Bone marrow (tissue), 2 donors: Measurements from ENCODE around the gene MLF1.
"Not testable (repeated sequence)": the region's sequence is repeated elsewhere in the genome, so short reads cannot be mapped to it uniquely, and the experiment has no call there.

Source experiments
- DNase-seq, 2 donors: peaks; one replicate each; lab custom pipeline; 2025; lab: John Stamatoyannopoulos, UW

The MLF1 gene, protein sequence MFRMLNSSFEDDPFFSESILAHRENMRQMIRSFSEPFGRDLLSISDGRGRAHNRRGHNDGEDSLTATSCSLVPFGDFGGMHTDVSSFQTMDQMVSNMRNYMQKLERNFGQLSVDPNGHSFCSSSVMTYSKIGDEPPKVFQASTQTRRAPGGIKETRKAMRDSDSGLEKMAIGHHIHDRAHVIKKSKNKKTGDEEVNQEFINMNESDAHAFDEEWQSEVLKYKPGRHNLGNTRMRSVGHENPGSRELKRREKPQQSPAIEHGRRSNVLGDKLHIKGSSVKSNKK

DNA sequence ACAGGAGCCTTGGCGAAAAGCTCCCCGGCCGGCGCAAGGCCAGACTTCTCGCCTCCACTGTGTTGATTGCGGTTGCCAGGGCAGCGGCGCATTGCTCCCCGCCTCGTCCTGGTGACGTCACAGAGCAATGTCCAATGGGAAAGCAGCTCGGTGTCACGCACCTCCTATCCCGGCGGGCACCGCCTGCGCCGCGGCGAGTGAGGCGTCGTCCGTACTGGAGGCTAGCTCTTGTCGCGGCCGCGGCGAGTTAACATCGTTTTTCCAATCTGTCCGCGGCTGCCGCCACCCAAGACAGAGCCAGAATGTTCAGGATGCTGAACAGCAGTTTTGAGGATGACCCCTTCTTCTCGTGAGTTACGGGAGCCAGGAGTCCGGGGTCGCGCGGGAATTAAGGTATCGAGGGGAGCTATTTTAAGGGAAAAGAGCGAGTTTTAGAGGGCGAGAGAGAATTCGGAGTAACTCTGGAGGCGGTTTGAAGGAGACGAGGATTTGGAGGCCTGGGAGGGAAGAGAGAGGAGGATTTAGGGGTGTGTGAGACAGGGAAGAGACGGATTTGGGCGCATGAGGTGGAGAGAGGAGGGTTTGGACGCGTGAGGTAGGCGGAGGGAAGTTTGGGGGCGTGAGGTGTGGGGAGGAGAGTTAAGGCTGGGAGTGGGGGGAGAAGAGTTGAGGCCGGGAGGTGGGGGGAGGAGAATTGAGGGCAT is at the start of gene MLF1:
Gene MLF1, plus strand, starts transcription at position 196 of the 704 bp plus-strand sequence. Its CDS starts 107 bp downstream, at position 303.
- peak; percentile 14 to 21 for DNase-seq

DNA sequence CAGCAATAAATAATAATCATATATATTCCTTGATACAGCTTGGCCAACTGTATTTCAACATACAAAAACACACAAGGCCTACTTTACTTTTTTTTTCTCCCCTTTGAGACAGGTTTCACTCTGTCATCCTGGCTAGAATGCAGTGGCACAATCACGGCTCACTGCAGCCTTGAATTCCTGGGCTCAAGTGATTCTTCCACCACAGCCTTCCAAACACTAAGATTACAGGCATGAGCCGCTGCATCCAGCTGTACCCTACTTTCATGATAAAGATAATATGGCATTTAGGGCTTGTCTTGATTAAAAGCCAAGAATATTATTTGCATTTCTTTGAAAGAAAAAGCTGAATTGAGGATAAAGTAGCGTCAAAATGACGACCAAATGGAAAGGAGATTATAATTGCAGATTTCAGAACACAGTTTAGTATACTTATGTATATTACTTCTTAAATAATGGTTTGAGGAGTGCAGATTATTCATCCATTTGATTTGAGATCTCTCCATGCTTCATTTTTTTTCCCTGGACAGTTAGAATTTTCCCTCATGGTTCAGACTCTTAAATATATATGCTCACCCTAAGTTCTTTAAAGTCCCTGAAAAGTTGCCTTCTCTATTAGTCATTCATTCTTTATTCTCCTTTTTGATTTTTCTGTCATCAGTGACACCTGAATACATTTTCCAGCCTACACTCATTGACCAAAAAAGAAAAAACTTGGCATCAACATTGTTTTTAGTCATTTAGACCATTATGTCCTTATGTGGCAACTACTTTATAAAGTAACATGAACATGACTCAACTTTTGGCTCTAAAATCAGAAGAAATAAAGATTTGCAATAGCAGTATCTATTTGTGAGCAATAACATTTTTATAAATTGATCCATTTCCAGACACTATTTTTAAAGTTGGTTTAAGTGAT is 48.5 kb upstream of the MLF1 start:
- DNase-seq, result no peak

DNA sequence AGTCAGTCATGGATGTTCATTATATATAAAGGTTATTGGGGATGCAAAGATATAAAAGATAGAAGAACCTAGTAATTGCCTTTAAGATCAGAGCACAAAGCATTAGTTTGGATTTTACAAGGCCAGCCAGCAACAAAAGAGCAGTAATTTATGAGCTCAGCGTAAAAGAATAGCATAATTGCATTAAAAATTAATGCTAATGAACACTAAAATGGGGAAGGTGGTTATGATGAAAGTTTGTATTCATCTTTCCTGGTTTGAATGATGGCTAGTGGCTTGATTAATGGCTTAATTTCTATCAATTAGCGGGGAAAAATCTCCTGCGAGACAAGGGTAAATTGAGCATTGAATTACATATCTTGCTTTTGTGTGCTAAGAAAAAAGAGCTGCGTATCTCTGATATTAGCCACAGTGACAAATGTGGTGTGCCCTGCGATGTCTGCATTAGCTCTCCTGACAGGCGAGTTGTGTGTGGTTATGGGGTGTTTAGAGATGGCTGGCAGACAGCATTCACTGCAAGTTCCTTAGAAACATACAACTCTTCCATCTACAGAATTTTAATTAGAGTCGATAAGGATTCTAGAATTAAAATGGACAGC is 42.8 kb upstream of the MLF1 start:
- DNase-seq, result no peak

DNA sequence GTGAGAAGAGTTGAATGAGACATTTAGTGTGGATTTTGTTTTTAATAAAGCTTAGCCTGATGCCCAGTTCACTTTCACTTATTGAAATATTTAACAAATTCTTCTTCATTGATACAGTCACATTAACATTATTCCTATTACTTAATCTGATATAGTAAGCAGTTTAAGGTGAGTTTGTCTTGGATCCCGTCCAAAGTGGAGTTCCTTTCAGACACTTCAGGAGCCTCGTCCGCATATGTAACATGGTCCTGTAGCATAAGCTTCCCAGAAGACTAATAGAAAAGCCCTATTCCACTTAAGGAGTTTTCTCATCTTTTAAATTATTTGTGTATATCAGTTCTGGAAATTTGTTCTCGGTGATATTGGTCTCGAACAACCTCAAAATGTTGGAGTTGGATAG is 39.7 kb upstream of the MLF1 start:
- DNase-seq, result no peak

DNA sequence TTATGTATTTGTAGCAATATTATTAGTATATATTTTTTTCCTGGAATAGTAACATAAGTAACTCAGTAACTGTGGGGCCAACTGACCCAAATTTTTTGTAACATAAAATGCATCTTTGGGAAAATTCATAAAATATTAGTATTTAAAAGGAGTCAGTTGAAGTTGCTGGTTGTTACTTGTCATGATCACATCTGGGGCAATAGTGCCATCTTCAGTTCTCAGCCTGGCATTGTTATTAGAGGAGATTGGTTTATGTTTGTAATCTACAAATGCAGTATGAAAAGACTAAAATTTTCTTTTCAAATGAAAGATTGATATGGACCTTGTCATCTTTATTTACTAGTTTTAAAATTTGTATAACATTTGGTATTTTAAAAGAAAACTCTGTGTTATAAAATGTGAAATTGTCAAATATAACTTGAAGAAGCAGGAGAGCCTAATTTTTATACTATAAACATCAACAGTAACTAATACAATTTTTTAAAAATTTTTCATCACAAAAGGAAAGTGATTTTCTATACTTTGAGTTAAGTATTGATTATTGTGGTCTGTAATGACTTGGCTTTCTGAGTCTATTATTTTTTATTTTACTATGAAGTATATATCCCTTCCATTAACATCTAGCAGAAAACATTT is 38.8 kb upstream of the MLF1 start:
- peak in 1 of 2 donors; percentile 18 for DNase-seq

DNA sequence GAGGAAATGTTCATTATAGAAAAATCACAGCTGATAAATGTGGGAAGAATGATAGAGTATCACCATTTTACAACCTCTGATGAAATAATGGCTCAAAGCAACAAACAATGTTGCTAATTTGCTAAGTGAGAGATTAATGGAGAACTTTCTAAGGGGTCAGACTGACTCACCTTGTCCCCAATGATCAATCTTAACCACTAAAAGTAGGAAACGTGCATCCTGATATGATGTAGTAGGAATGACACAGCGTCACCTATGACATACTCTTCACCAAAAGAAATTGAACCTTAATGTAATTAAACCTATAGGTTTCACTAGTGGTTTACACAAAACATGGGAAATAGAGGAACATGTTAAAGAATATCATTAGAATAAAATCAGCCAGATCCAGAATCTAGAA is 35.1 kb upstream of the MLF1 start:
- DNase-seq, result no peak

DNA sequence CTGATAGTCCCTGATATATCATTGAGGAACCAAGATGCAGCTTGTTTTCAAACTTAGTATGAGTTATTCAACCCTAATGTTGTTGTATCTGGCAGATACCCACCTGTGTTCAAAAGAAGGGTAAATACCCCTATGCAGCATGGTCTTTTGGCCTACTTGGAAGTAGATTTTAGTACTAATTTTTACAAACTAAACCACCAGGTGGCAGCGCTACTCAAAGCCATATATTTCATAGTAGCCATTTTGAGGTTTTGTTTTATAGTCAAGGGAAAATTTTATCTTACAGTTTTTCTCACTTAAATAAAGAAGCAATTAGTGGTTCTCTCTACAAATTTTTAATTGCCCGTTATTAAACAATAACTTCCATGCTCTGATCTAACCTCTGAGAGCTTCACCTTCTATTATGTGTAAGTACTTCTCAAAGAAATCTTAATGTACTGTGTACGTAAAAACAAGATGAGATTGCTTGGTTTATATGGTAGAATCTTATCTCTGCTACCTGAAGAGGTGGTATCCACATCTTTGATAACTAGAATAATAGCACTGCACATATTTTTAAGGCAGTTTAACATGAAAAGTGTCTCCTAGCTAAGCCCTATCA is 31.5 kb upstream of the MLF1 start:
- peak in 1 of 2 donors; percentile 26 for DNase-seq

DNA sequence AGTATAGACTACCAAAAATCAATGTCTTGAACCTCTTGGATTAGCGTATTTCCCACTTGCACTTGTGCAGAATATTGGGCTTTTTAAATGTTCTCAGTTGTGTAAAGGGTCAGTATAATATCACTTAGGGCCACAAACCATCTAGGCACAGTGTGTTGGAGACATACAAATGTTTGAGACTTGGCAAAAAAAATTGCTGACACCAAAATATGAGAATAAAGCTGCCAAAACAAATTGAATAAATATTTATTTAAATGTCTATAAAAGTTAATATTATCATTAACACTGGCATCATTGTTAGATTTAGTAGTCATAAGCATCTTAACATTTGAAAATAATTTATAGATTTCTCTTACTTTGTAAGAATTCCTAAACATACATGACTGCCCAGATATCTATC is 30.9 kb upstream of the MLF1 start:
- no peak for DNase-seq

DNA sequence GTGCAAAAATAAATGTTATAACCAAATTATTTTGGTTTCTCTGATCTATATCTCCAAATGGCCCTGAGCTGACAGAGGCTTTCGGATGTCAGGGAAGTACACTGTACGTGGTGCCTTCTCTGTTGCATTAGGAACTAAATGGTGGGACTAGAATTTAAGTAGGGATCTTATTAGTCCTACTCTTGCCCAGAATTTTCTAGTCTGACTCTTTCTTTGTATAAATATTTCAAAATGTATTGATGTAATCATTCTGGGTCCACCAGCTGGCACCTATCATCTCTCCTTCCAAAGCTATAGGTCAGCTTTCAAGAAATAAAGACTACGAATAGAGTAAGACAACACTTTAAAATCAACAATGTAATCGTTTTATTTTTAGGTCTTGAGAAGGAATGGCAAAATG is 22.3 kb upstream of the MLF1 start:
- no peak for DNase-seq

DNA sequence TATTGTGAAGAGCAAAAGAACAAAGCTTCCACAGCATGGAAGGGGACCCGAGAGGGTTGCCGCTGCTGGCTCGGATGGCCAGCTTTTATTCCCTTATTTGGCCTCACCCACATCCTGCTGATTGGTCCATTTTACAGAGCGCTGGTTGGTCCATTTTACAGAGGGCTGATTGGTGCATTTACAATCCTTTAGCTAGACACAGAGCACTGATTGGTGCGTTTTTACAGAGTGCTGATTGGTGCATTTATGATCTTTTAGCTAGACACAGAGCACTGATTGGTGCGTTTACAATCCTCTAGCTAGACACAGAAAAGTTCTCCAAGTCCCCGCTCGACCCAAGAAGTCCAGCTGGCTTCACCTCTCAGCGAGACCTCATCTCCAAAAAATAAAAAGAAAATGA is 21.1 kb upstream of the MLF1 start:
- DNase-seq, result not testable (repeated sequence)

DNA sequence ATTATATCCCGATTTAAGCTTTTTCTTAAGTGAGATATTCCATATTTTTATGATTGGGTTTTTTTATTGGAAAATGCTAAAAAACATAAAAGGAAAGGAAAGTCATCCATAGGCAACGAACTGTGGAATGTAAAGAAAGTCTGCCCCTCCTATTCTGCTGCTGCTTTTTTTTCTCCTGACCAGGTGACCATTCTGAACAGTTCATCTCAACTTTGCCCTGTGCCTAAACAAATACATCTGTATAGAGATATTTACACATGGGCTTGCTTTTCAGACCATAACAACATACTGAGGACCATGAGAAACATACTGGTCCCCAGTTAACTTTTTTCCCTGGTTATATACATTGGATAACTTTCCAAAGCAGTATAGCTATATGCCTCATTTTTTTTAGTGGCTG is 18.9 kb upstream of the MLF1 start:
- DNase-seq, result no peak

DNA sequence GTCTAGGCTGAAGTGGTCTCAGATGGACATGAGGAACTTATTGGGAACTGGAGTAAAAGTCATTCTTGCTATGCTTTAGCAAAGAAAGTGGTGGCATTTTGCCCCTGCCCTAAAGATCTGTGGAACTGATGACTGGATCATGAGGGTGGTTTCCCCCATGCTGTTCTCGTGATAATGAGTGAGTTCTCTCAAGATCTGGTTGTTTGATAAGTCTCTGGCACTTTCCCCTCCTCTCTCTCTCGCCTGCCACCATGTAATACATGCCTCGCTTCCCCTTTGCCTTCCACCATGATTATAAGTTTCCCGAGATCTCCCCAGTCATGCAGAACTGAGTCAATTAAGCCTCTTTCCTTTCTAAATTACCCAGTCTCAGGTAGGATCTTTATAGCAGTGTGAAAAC is 11.5 kb upstream of the MLF1 start:
- no peak for DNase-seq

DNA sequence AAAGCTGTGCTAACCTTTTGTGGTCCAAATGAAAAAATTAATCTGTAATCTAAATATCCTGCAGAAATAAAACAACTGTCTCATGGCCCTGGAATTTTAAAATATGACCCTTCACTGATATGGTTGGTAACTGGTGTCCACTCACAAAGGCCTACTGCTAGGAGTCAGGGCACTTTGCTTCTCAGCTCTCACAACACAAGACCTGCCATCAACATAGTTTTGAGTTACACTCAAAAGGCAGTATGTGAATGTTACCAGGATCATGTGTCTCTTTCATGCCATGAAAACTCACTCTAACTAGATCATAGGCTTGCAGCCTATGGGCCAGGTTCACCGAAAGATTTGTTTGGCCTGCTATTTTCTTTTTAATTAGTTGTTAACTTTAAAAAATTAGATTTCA is 10.0 kb upstream of the MLF1 start:
- DNase-seq, result no peak

DNA sequence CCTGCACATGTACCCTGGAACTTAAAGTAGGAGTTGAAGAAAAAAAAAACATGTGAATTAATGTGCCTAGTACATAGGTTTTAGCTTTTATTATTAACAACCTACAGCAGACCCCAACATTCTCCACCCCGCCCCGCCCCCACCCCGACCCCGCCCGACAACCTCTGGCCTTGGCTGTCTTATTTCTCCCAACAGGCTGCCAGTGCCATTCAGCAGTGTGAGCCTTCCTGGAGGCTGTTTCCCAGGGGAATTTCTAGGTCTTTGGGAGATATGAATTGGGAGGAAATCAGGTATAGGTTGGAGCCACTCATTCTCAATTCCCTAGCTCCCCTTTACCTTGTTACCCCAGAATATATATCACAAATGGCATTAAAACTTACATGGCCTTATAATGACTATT is 8.3 kb upstream of the MLF1 start:
- DNase-seq, result no peak

DNA sequence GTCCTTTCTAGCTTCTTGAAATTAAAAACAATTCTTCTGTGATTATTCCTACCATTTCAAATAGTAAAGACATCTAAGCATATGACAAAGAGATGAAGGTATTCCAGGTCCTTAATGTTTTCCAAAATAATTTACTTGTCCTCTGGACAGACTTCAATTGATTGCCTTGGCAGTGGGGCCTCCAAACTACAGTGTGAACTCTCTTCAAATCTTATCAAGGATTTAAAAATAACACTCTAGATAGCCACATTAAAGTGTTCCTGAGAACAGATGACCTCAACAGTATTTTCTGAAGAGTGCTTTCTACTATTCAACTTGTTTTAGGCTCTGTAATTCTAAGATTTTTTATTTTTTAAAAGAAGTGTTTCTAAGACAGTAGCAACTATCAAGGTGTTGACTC is 7.9 kb upstream of the MLF1 start:
- no peak for DNase-seq

DNA sequence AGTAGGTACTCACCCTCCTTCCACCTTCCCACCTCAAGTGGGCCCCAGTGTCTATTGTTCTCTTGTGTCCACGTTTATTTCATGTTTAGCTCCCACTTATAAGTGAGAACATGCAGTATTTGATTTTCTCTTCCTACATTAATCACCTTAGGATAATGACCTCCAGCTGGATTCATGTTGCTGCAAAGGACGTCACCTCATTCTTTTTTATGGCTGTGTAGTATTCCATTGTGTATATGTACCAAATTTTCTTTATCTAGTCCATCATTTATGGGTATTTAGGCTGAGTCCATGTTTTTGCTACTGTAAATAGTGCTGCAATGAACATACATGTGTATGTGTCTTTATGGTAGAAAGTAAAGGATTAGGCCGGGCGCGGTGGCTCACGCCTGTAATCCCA is 5.9 kb upstream of the MLF1 start:
- DNase-seq, result no peak

DNA sequence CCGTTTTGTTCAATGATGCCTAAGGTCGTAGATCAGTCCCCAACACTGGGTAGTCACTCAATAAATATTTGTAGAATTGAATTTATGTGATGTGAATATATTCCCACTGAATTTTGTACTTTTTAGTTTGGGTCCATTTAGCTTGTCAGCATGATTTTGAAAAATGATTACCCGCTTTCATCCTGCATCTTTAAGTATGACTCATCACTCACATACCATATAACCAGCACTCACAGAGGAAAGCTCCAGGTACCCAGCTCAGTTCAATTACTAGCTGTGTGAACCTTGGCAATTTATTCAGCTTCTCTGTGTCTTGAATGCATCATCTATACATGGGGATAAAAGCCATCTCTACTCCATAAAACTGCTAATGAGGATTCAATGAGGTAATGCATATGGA is 2.2 kb upstream of the MLF1 start:
- no peak for DNase-seq

DNA sequence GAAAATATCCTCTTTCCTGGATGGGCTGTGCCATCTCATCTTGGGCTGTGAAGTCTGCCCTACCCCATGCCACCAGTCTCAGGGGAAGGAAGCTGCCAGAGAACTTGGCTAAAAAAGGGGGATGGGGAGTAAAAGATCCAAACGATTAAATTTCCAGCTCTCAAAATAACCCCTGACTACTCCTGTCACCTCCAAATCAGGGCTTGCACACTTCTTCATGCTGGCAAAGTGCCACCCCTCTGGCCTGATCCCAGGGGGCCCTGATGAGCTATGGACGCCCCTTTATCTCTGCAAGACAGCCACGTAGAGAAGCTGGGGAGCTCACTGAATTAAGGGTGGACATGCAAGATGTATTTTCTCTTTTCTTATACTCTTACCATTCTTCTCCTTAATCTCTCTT is 1.2 kb upstream of the MLF1 start:
- DNase-seq, result no peak

DNA sequence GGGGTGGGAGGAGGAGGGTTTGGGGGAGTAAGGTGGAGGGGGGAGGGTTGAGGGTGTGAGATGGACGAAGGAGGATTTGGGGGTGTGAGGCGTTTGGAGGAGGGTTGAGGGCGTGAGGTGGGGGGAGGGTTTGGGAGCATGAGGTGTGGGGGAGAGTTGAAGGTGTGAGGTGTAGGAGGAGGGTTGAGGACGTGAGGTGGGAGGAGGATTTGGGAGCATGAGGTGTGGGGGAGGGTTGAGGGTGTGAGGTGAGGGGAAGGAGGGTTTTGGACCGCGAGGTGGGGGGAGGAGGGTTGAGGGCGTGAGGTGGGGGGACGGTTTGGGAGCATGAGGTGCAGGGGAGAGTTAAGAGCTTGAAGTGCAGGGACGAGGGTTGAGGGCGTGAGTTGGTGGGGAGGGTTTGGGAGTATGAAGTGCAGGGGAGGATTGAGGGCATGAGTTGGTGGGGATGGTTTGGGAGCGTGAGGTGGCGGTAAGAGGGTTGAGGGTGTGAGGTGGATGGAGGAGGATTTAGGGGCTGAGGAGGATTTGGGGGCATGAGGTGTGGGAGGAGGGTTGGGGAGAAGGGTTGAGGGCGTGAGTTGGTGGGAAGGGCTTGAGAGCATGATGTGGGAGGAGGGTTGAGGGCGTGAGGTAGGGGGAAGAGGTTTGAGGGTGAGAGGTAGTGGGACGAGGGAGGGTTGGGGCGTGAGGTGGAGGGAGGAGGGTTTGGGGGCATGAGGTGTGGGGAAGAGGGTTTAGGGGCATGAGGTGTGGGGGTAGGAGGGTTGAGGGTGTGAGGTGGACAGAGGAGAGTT is 1.2 kb downstream of the MLF1 start:
- no peak for DNase-seq

DNA sequence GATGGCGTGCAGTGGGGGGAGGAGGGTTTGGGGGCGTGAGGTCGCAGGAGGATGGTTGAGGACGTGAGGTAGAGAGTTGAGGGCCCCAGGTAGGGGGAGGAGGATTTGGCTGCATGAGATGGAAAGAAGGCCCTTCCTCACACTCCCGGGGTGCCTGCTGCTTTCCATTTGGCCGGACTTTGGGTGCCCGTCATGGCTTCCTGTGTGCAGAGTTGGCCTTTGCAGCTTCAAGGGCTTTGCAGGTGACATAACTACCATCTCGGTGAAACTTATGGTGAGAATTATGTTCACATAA is 1.7 kb downstream of the MLF1 start:
- no peak for DNase-seq

DNA sequence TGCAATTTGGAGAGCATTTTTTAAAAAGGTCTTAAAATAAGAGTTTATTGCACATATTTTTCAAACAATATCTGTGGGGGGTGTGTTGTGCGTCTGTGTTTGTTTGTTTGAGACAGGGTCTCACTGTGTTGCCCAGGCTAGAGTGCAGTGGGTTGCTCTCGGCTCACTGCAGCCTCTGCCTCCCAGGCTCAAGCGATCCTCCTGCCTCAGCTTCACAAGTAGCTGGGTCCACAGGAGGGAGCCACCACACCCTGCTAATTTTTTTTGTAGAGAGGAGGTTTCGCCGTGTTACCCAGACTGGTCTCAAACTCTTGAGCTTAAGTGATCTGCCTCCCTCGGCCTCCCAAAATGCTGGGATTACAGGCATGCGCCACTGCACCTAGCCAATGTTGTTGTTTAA is 2.7 kb downstream of the MLF1 start:
- DNase-seq, result no peak
